ENCODE data around the gene CXCL14. TPM values are rescaled to one million over a fixed set of nuclear protein-coding genes. Genes with fewer than 3 reads are reported as not detected.

Gene CXCL14
- total RNA-seq, 1 donor from 2014 or later: not detected

- no peak for DNase-seq (ENCODE audit: low spot score)
- Mint-ChIP-seq H3K27me3 (ENCODE audit: low read depth) (peaks cover 22% of the 10 kb centered on the region), H3K9me3 (ENCODE audit: low read depth) (no peaks in the 10 kb centered on the region), H3K4me3 (ENCODE audit: unreplicated experiment) (no peak overlapping the region), H3K36me3 (ENCODE audit: low read depth) (no peaks in the 10 kb centered on the region), H3K27ac (ENCODE audit: unreplicated experiment) (no peak overlapping the region), H3K4me1 (ENCODE audit: low read depth) (peaks cover 6% of the 10 kb centered on the region)
- no peak for TF ChIP-seq CTCF (IDR thresholded peaks at IDR 0.05)
Measured at GRCh38 chr5:135568923-135569360, 9.8 kb downstream of the CXCL14 start.

- Mint-ChIP-seq H3K36me3 (ENCODE audit: low read depth) (no peaks in the 10 kb centered on the region), H3K9me3 (ENCODE audit: low read depth) (no peaks in the 10 kb centered on the region), H3K4me1 (ENCODE audit: low read depth) (peaks cover 6% of the 10 kb centered on the region), H3K27ac (ENCODE audit: unreplicated experiment) (no peak overlapping the region), H3K4me3 (ENCODE audit: unreplicated experiment) (no peak overlapping the region), H3K27me3 (ENCODE audit: low read depth) (peaks cover 22% of the 10 kb centered on the region)
- DNase-seq (ENCODE audit: low spot score): no peak
- no peak for TF ChIP-seq CTCF (IDR thresholded peaks at IDR 0.05)
Measured at GRCh38 chr5:135568246-135568645, 10.5 kb downstream of the CXCL14 start.

GRCh38 chr5:135567661-135568060 is 11.1 kb downstream of the CXCL14 start:
- no peak overlapping the region for H3K4me3 Mint-ChIP-seq (ENCODE audit: unreplicated experiment)
- TF ChIP-seq CTCF (IDR thresholded peaks at IDR 0.05): no peak
- no peak overlapping the region for H3K27ac Mint-ChIP-seq (ENCODE audit: unreplicated experiment)
- H3K27me3 Mint-ChIP-seq (ENCODE audit: low read depth): peaks cover 21% of the 10 kb centered on the region
- peaks cover 6% of the 10 kb centered on the region for H3K4me1 Mint-ChIP-seq (ENCODE audit: low read depth)
- DNase-seq (ENCODE audit: low spot score): no peak
- H3K9me3 Mint-ChIP-seq (ENCODE audit: low read depth): no peaks in the 10 kb centered on the region
- H3K36me3 Mint-ChIP-seq (ENCODE audit: low read depth): no peaks in the 10 kb centered on the region

GRCh38 chr5:135566422-135567400 is 12.1 kb downstream of the CXCL14 start:
- DNase-seq (ENCODE audit: low spot score): no peak
- TF ChIP-seq CTCF (IDR thresholded peaks at IDR 0.05): peak; percentile 28
- H3K27ac Mint-ChIP-seq (ENCODE audit: unreplicated experiment): no peak overlapping the region
- H3K4me3 Mint-ChIP-seq (ENCODE audit: unreplicated experiment): no peak overlapping the region
- H3K4me1 Mint-ChIP-seq (ENCODE audit: low read depth): peaks cover 6% of the 10 kb centered on the region
- H3K27me3 Mint-ChIP-seq (ENCODE audit: low read depth): peaks cover 16% of the 10 kb centered on the region
- no peaks in the 10 kb centered on the region for H3K9me3 Mint-ChIP-seq (ENCODE audit: low read depth)
- no peaks in the 10 kb centered on the region for H3K36me3 Mint-ChIP-seq (ENCODE audit: low read depth)

- no peak overlapping the region for H3K27ac Mint-ChIP-seq (ENCODE audit: unreplicated experiment)
- peak; percentile 88 for TF ChIP-seq CTCF (IDR thresholded peaks at IDR 0.05)
- no peaks in the 10 kb centered on the region for H3K9me3 Mint-ChIP-seq (ENCODE audit: low read depth)
- no peaks in the 10 kb centered on the region for H3K36me3 Mint-ChIP-seq (ENCODE audit: low read depth)
- DNase-seq (ENCODE audit: low spot score): no peak
- peaks cover 6% of the 10 kb centered on the region for H3K4me1 Mint-ChIP-seq (ENCODE audit: low read depth)
- H3K27me3 Mint-ChIP-seq (ENCODE audit: low read depth): peaks cover 16% of the 10 kb centered on the region
- no peak overlapping the region for H3K4me3 Mint-ChIP-seq (ENCODE audit: unreplicated experiment)
Measured at GRCh38 chr5:135565725-135566421, 12.9 kb downstream of the CXCL14 start.

Measured in chondrocyte (in vitro differentiated cells).